ENCODE data around the gene SNX7.

SNX7 gene, protein sequence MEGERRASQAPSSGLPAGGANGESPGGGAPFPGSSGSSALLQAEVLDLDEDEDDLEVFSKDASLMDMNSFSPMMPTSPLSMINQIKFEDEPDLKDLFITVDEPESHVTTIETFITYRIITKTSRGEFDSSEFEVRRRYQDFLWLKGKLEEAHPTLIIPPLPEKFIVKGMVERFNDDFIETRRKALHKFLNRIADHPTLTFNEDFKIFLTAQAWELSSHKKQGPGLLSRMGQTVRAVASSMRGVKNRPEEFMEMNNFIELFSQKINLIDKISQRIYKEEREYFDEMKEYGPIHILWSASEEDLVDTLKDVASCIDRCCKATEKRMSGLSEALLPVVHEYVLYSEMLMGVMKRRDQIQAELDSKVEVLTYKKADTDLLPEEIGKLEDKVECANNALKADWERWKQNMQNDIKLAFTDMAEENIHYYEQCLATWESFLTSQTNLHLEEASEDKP

DNA sequence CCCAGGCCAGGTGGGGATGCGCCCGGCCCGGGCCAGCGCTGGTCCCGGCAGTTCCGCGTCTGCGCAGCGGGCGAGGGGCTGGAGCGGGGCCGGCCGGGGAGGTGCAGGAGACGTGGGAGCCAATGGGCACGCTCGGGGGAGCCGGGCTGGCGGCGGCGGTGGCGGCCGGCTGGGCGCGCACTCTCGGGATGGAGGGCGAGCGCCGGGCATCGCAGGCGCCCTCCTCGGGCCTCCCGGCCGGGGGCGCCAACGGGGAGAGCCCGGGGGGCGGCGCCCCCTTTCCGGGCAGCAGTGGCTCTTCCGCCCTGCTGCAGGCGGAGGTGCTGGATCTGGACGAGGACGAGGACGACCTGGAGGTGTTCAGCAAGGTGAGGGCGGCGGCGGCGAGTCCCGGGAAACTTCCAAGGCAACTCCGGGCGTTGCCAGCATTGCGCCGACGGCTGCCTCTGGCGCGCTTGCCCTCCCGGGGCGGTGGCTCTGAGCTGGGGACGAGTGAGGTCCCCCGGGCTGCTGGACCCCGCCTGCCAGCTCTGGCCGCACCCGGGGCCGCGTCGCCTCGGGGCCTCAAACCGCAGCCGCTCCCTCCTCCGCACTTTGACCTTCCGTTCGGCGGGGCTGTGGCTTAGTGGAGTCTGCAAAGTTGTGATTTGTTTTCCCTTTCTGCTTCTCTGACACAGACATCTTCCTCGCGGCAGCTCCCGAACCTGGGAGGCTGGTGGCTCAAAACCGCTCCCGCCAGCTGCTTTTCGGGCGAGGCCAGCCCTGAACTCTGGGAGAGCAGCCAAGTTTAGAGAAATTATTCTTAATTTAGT is at the start of gene SNX7:
TSS of gene SNX7 (plus strand) at position 178 of the 812 bp plus-strand sequence. CDS start at position 189, 11 bp downstream.
- peak; percentile 83 for DNase-seq

DNA sequence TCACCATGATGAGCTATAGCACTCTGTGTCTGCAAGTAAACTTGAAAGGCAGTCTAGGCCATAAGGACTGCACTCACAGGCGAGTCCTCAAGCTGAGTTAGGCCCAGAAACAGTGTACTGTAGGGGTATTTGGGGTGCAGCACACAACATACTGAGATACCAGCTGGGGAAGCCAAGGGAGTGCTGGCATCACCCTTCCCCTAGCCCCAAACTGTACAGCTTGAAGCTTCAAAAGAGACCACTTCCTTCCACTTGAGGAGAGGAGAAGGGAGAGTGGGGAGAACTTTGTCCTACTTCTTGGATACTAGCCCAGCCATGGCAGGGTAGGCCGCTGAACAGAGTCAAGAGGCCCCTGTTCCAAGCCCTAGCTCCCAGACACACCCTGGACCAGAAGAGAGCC is 24.2 kb upstream of the SNX7 start:
- no peak for DNase-seq

DNA sequence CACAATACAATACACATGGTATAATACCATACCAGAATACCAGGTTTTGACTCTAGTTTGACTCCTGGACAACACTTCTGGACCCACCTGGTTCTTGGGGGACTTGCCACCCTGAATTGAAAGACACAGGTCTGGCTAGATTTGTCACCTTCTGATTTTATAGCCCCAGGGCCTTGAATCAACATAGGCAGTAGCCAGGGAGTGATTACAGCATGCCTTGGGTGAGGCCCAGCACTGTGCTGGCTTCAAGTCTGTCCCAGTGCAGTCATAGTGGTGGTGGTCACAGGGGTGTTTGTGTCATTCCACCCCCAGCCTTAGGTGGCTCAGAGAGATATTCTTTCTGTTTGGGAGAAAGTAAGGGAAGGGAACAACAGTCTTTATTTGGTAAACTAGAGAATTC is 23.3 kb upstream of the SNX7 start:
- no peak for DNase-seq

DNA sequence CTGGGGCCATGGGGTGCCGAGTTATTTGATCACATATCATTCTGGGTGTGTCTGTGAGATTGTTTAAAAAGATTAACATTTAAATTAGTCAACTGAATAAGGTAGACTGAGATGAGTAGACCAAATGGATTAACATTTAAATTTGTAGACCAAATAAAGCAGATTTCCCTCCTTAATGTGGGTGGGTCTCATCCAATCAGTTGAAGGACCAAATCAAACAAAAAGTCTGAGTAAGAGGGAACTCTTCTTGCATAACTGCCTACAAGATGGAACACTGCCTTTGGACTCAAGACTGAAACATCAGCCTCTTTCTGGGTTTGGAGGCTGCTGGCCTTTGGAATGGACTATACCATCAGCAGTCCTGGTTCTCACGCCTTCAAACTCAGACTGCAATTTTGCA is 17.0 kb upstream of the SNX7 start:
- DNase-seq, result no peak

DNA sequence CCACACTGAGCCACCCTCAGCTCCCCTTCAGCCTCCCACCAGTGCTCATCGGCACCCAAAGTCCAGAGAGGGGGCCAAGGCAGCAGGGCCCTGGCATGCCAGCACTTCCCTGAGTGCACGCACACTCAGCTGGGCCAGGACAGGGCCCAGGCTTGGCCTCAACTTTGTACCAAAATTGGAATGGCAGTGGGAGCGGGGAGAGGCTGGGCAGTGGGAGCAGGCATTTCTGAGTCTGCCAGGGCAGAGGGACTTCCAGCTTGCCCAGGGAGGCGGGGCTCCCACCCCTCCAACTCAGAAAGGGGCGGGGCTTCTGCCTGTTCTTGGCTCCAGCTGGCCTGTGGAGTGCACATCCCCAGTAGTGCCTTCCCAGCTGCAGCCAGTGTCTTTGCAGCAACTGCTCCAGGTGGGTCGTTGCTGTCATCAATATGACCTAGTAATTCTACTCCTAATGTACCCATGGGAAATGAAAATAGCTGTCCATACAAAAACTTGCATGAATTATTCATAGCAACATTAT is 10.3 kb upstream of the SNX7 start:
- no peak for DNase-seq

DNA sequence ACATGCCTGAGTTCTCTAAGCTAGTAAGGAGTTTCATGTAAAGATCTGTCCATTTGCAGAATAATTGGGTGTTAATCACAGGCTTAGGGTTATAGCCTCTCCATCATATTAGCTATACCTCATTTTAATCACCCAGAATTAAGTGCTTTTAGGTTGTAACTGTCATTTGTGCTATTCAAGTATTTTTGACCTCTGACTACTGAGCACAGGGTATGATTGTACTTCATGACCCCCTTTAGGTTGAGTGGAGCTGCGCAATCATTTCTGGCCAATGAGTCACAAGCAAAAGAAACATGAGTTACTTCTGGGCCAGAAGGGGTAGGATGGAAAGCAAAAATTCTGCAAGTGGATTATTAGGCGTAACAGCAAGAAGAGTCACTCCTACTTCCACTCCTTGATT is 8.4 kb upstream of the SNX7 start:
- peak; percentile 44 for DNase-seq

DNA sequence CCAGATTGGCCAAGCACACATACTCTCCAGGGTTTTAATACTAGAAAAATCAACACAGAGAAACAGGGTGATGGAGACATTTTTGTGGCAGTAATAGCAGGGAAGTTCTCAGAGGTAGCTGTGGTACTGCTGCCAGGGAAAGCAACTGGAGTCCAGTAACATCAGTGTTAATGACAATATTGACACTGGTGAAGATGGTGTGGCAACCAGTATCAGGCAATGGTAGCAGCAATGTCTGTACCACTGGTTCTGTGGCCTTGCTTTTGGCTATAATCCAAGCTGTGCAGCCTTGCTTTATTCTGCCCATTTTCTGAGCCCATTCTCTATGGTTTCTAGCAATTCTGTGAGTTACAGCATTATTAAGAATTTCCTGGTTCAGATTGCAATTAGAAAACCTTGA is 1.6 kb upstream of the SNX7 start:
- no peak for DNase-seq

DNA sequence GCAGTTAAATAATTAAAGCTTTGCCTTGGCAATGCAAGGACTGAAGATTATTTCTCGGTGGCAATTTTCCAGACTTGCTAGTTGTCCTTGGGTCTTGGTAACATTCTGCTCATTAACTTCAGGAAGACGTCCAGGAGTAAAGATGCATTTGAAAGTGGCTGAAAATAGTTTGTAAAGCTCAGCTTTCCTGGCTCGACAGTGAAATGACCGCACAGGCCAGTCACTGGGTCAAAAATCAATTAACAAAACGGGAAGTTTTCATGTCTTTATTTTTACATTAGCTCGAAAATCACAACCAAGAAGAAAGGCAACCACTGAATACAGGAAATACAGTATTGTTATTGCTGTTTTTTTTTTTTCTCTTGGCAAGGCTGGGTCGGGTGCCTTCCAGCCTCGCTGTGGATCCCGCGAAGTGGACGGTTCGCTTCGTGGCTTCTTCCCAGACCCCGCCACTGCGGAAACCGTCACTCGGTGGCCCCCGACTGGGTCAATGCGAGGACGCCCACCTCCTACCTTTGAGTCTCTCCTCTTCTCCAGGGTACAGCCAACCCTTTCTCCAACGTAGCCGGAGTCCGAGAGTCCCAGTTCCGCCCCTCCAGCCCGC is 479 bp upstream of the SNX7 start:
- no peak for DNase-seq

DNA sequence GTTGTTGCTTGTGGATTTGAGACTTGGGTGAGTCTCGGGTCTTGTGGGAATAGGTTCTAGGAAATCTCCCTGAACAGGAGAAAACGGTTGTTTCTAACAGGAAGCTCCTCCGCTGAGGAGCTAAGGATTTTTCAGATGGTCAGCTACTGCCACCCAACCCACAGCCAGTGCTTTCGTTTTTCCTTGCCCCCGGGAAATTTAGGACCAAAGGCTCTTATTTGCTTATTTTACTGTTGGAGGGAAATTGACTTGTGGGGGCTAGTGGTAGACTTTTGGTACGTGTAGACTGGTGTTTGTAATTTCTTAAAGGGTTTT is 792 bp downstream of the SNX7 start:
- DNase-seq, result no peak

DNA sequence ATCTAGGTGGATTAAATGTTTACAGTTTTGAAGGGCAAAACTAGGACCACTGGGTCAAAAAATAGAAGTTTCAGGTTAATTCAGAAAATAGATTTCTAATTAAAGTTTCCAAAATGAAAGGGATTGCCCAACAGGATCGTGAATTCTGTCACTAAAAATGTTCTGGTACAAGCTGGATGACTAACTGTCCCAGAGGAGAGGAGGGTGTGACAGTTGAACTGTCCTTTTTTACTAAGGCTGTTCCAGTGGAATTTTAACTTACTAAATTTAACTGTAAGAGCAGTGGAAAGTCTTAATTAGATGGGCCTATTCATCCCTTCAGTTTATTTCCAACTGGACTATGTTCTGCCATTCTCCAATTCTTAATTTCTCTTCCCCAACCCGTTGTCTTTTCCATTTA is 7.2 kb downstream of the SNX7 start:
- no peak for DNase-seq

DNA sequence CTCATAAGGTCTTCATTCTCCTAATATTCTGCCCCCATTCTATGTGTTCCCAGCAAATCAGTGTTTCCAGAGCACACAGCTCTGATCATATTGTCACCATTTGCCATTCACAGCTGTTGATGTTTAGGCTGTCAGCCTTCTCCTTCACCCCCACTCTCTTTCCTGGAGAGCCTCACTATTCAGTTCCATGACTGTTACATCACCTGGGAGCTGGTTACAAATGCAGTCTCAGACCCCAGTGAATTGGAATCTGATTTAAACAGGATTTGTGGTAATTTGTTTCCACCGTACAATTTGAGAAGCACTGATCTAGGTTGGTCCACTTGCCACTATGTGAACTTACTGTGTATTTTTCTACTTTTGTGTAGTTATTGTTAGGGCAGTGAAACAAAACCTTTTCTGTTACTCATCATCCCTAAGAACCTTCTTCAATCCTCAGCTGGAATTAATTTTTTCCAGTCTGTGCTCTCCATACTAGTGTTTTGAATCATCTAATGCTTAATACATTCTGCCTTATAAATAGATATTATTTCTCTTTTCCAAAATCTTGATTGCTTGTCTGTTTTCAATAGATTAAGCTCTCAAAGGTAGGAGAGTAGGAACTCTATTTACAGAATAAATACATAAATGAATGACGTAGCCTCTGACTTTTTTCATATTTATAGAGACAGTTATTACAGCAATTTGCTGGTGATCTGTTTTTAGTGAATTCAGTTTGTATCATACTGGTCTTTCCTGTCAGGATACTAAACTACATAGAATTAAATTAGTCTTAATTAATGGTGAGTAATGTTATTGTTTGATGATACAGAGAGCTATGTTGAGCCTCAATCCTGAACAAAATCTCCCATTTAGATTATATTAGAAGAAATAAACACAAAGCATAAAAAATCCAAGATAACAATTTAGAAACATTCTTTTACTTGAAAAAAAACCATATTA is 8.1 kb downstream of the SNX7 start:
- DNase-seq, result no peak

DNA sequence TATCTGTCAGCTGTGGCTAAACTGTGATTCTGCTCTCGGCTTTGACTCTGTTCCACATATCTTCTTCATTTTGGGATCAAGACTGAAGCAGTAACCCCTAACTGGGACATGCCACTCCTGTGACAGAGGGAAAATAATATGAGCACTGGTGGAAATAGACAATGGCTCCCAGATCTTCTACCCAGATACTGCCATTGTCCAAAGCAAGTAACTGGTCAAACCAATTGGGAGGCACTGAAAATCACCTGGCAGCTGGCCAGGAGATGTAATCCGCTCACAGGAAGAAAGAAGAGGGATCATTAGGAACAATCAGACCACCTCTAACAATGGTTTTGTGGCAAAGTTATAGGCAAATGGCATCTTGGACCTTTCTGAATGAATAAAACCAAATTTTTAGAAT is 10.7 kb downstream of the SNX7 start:
- no peak for DNase-seq

DNA sequence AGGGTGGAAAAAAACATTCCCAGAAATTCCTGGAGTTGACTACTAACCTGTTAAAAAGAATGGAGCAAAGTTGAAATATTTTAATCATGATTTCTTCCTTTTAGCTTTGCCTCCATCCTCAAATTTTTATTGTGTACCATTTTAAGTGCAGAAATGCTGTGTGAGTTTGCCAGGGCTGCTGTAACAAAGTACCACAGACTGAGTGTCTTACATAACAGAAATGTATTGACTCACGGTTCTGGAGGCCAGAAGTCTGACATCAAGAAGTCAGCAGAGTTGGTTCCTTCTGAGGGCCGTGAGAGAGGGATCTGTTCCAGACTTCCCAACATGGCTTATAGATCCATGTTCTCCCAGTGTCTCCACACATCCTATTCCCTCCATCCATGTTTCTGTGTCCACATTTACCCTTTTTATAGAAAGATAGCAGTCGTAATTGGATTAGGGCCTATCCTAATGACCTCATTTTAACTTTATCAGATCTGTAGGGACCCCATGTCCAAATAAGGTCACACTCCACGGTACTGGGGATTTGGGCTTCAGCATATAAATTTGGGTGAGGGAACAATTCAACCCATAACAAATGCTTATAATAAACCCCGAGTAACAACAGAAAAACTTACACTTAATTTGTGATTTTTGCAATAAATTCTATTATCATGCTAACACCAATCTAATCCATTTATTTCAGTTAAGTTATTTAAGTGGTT is 12.7 kb downstream of the SNX7 start:
- peak; percentile 40 for DNase-seq

DNA sequence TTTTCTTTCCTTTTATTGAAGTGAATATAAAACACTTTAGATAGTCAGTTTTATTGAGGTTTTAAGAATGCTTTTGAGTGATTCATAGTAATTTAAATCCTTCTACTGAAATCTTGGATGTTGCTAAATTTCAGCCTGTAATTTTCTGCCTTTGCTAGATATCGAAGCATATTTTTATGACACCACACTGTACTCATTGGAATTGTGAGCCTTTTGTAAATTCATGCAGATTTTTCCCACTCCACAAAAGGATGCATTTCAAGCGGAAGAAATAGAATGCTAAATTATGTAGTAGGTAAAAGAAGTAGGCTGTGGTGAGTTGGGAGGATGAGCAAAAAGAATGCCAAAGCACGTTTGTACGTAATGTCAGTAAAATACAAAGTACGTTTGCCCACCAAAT is 13.8 kb downstream of the SNX7 start:
- no peak for DNase-seq

DNA sequence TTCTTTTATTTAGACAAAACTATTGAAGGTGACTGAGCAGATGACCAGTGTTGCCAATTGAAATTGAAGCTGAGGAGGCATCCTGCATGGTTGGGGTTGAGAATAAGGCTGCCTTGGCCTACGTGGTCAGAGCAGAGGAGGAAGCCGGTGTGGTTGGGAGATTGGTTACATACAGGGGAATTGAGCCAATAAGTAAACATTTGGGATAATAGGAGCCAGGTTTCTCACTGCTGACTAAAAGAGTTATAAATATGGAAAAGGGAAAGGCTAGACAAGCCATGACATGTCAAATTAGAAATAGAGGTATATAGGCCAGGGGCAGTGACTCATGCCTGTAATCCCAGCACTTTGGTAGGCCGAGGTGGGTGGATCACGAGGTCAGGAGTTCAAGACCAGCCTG is 15.8 kb downstream of the SNX7 start:
- DNase-seq, result peak; percentile 24

DNA sequence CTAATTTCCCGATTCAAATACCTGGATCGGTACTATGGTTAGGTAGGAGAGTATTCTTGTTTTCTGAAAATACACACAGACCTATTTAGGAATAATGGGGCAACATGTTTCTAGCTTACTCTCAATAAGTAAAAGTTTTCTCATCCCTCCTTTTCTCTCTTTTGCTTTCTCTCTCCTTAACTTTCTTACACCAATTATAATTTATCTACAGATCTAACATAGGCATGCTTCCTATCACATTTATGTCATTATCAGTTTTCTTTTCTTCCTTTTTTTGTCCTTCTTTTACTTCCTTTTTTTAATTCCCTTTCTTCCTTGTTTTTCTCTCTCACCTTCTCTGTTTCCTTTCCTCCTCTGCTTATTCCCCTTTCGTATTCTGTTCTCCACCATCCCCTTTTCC is 20.3 kb downstream of the SNX7 start:
- no peak for DNase-seq

DNA sequence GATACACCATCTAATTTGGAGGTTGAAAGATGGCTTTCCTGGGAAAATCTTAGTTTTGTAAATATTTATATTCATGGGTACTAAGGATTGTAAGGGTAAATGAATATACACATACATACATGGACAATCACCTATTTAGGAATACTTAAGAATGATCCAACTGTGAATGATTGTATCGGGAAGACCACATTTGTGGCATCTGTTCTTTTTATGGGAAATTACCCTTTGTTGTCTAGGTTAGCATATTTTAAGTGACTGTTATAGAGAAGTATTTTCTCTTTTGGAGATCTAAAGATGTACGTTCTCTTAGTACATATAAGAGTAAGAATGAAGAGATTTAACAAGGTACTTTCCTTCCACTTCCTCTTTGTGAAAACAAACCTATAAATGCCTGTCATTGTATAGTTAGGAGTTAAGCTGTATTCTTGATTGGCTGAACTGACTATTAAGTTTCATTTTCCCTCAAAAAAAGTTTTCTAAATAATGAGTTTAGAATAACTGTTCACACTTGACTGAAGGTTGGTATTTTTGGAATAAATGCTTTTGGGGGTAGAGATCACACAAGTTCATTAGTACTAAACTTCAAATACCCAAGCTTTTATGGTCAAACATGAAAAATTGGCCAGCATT is 26.7 kb downstream of the SNX7 start:
- no peak for DNase-seq

DNA sequence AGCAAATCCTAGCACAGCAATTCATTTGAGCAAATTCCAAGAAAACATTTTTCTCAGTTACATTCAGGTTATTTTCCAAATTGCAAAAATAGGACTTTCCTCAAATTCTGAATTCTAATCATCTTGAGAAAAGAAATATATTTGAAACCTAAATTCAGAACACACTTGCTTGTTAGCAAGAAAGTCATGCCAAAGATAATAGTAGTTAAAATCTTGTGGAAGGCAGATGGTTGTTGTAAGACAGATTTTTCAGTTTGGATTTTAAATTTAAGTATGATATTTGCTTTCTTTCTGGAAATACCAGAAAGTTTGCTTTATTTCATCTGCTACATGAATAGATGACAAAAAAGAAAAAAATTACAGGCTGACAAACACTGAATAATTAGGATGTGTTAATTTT is 29.1 kb downstream of the SNX7 start:
- DNase-seq, result no peak

DNA sequence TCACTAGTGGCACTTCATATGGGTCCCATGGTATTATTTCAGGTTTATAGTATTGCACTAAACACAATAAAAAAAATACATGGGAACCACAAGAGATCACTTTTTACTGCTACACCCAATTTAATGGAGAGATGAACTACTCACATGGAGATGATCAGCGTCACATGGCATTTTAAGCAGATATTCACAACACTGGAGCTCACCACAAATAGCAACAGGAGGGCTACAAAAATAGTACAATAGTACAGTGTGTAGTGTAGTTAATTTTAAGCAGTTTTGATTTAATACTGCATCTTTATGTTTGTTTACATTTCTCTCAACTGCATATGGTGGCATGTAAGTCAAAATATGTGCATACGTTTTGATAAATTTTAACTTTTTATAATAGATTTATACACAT is 31.0 kb downstream of the SNX7 start:
- DNase-seq, result no peak

DNA sequence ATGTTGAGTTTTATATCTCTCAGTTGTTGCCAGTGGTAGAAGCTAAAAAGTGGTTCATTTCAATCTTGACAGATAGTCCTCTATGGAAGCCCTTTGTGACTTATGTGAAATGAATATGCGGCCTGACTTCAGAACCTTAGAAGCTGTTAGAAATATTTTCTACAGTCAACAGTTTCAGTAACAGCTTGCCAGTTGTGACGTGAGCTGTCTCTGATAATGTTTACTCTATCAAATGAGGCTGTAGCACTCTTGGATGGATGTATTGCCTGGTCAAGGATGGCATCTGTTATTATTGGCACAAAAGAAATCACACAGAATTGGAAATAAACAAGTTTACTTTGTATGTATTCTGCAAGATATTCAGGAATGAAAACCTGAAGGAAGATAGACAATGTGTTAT is 31.9 kb downstream of the SNX7 start:
- DNase-seq, result no peak

DNA sequence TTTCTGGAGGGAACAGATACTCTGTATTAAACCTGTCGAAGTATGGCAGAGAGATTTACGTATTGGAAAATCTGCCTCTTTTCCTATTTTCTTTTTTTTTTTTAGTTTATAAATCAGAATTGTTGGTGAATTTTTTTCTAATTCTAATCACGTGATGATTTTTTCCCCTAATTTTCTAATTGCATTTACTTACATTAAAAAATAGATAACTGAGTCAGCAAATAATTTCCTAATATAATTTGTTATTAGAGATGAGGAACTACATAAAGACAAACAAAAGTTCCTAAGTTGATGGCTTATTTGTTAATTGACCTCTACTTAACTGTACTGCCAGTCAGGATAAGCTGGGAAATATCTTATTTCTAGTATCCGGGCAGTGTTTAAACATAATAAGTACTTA is 34.6 kb downstream of the SNX7 start:
- no peak for DNase-seq

DNA sequence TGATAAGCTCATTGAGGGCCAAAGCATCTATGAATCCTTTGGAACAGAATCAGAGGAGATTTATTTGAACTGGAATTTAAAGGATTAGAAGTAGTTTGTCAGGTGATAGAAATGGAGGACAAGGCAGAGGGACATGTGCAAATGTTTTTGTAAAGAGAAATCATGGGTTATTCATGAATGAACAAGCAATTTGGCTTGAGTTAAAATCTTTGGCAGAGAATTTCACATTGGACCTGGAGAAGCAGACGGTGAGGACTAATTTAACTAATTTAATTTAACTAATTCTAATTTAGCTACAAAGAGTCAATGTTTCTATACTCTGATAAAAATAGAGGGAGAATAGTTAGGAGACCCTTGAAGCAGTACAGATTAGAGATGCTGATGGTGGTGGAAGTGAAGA is 36.3 kb downstream of the SNX7 start:
- DNase-seq, result no peak

All from EL (cell line).